ENCODE measurements around the gene MZB1. TPM values are rescaled to one million over a fixed set of nuclear protein-coding genes. Genes with fewer than 3 reads are reported as not detected.

The MZB1 gene
- total and polyA plus RNA-seq, 2 of the 13 experiments (the other 11 are each of a cell fraction or from before 2014, with no cell fraction given): 0.31 to 0.40 TPM

- TF ChIP-seq ARID5B (CRISPR knock-in tag; IDR thresholded peaks at IDR 0.05): peak; percentile 58
- TF ChIP-seq ZBED4 (CRISPR knock-in tag; IDR thresholded peaks at IDR 0.05; ENCODE audit: borderline replicate concordance): peak; percentile 29; the same call in 1 of the 2 replicates
- TF ChIP-seq POLR2G (IDR thresholded peaks at IDR 0.05; ENCODE audit: low read depth, low read length): peak; percentile 69
- no peak for TF ChIP-seq GTF2F1 (IDR thresholded peaks at IDR 0.05; ENCODE audit: low read length)
- no peak for TF ChIP-seq ZFAT (CRISPR knock-in tag; conservative IDR thresholded peaks at IDR 0.05)
- TF ChIP-seq ZNF776 (CRISPR knock-in tag; IDR thresholded peaks at IDR 0.05): no peak
- TF ChIP-seq ZNF567 (CRISPR knock-in tag; IDR thresholded peaks at IDR 0.05; ENCODE audit: borderline replicate concordance): no peak
- peak; percentile 36; the same call in 1 of the 2 replicates for TF ChIP-seq ZMYM3 (CRISPR knock-in tag; IDR thresholded peaks at IDR 0.05)
- TF ChIP-seq HNF4A (CRISPR knock-in tag; IDR thresholded peaks at IDR 0.05): peak; percentile 16; the same call in 1 of the 2 replicates
- TF ChIP-seq ZNF574 (CRISPR knock-in tag; IDR thresholded peaks at IDR 0.05): 0 out of 2 replicates have a peak, but pooled peaks have one; percentile 25
- 0 out of 2 replicates have a peak, but pooled peaks have one; percentile 26 for TF ChIP-seq SP5 (CRISPR knock-in tag; IDR thresholded peaks at IDR 0.05; ENCODE audit: borderline replicate concordance, low read depth)
- TF ChIP-seq CTCF (CRISPR knock-in tag; IDR thresholded peaks at IDR 0.05): peak; percentile 93
- 0 out of 2 replicates have a peak, but pooled peaks have one; percentile 25 for TF ChIP-seq BCL6 (CRISPR knock-in tag; IDR thresholded peaks at IDR 0.05)
- TF ChIP-seq KMT2B (CRISPR knock-in tag; IDR thresholded peaks at IDR 0.05): peak; percentile 80
- TF ChIP-seq NR2F6 (IDR thresholded peaks at IDR 0.05): no peak; the same call in 1 of the 2 replicates
- TF ChIP-seq NR2F6 (CRISPR knock-in tag; IDR thresholded peaks at IDR 0.05): peak; percentile 45; the same call in 1 of the 2 replicates
- TF ChIP-seq CEBPG (CRISPR knock-in tag; IDR thresholded peaks at IDR 0.05): peak; percentile 27; the same call in 1 of the 2 replicates
These were observed 4.4 kb downstream of the MZB1 start (continued) for GRCh38 chr5:139385061-139386049.
